GM19324 (cell line): Measurements from ENCODE around the gene SNX10.

Source experiments
- ATAC-seq: cut with Tn5 transposase; IDR thresholded peaks from one replicate; pipeline ENCODE4 v1.9.1; 2021; ENCODE audit warnings: mild to moderate bottlenecking, moderate library complexity; ENCODE audit not compliant: unreplicated experiment, low FRiP score

Gene SNX10

DNA sequence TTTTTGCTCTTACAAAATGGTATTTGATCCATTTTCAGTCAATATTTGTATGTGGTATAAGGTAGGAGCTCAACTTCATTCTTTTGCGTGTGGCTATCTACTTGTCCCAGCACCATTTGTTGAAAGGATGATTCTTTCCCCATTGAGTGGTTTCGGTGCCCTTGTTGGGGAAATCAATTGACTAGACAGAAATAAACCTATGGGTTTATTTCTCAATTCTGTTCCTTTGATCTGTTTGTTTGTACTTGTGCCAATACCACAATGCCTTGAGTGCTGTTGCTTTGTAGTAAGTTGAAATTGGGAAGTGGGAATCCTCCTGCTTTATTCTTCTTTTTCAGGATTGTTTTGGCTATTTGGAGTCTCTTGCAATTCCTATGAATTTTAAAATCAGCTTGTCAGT lies 41.0 kb downstream of the SNX10 start:
- ATAC-seq = no peak

DNA sequence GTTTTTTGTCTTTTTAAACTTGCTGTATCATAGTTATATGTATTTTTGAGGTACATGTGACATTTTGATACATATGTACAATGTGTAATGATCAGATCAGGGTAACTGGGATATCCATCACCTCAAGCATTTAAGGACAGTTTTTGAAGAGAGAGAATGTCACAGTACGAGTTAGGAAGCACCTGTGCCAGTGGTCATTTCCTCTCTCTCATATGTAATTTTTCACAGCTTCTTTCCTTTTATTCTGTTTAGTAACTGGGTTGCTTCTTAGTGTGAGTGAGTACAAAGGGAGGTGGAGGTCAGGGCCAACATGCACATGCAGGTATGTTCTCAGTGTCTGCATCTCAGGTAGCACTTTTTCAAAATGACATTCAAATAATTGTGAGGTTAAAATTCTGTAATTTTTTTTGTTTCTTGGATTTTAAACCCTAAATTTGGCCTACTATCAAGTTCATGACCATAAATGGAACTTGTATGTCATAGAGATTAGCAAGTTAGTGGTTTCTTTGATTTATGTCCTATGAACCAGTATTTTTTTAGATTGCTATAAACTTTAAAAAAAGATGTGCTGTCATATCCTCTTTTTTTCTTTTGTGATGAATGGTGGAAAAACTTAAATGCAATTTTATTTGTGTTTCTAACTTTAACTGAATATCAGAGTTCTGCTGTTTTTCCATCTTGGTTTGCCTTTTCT lies 42.7 kb downstream of the SNX10 start:
- no peak for ATAC-seq

DNA sequence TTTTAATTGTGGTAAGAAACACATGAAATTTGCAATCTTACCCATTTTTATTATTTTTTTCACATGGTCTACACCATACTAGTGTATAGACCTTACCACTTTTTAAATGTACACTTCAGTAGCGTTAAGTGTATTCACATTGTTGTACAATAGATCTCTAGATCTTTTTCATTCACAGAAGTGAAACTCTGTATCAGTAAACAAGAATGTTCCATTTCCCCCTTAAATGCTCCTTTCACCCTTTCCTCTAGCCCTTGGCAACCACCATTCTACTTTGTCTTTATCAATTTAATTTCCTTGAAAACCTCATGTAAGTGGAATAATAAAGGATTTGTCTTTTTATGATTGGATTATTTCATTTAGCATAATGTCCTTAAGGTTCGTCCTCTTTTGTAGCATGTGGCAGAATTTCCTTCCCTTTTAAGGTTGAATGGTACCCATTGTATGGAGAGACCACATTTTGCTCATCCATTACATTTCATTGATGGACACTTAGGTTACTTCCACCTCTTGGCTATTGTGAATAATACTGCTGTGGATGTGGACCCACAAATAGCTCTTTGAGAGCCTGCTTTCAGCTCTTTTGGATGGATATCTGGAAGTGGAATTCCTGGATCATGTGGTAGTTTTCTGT lies 45.7 kb downstream of the SNX10 start:
- peak; percentile 40 for ATAC-seq

DNA sequence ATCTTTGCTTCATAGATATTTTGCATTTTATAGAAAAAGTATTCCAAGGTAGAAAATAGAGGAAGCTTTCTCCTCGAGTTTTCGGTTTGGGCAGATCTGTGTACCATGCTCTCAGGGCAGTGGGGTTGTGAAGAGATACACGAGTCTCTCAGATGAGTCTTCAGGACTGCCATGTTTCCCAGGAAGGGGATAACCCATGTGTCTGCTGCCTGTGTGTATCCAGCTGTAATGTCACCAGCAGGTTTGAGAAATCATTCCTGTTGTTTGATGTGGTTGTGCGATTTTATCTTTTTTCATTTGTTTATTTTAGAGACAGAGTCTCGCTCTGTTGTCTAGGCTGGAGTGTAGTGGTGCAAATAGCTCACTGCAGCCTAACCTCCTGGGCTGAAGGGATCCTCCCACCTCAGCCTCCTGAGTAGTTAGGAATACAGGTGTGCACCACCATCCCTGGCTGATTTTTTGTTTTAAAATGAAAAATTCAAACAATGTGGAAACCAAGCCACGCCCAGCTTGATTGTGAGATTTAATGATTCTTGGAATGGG lies 48.9 kb downstream of the SNX10 start:
- ATAC-seq = no peak

DNA sequence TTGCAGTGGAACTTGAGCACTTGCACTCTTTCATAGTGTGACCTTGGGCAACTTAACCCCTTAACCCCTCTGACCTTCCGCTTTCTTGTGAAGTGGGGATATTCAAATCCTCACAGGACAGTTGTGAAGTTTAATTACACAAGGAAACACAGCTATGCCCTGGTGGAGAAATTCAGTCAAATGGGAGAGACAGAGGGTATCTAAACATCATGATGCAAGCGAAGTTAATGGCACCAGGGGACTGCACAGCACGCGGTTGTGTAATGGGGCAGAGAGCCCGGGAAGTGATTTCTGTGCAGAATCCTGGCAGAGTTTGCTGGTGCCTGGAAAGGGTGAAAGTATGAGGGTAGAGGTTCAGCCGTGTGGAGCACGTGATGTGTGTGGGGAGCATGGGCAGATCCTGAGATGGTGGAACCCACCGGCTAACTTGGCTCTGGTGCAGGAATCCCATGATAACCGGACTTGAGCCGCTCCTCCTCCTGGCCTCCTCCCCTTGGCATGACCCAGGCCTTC lies 51.7 kb downstream of the SNX10 start:
- ATAC-seq = no peak

DNA sequence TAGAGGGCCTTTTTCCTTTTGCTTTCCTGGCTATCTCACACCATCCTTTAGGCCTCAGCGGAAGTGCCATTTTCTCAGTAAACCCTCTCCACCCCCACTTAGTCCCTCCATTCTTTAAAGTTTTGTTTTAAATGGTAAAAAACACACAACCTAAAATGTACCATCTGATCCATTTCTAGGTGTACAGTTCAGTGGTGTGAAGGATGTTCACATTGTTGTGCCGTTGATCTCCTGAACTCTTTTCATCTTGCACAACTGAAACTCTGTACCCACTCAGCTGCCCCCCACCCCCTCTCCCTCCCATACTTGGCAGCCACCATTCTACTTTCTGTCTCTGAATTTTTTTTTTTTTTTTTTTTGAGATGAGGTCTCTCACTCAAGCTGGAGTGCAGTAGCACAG lies 52.2 kb downstream of the SNX10 start:
- ATAC-seq = no peak

DNA sequence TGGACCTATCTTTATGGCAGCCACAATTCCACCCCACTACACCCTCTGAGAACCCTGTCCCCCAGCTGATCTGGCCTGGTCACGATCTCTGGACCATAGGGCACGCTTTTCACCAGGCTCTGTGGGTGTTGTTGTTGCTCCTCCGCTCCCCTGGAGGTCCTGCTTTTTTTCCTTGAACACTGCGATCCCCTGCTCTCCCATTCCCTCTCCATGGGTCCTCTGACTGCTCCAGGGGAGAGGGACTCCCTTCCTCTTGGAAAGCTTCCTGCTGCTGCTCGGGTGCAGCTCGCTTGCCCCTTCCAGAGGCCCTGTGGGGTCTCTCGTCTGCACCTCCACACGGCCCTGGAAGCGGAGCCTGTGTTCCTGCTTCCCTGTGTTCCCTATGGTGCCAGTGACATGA lies 53.5 kb downstream of the SNX10 start:
- no peak for ATAC-seq

DNA sequence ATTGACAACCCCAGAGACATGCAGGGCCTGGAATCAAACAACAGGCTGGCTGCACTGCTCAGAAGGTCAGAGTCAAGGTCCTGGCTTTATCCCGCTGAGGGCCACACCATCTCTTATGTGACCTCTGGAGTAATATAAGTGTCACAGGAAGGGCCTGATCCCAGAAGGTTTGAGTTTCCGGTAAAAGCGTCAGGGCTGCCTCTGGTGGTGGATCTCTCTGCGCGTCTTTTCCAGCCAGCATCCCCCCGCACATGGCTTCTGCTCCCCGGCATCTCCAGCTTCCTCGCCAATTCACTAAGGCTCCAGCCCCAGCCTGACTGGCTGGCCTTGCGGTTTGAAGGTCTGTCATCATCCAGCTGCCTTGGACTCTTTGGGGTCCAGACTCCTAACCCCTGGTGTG lies 54.2 kb downstream of the SNX10 start:
- no peak for ATAC-seq

DNA sequence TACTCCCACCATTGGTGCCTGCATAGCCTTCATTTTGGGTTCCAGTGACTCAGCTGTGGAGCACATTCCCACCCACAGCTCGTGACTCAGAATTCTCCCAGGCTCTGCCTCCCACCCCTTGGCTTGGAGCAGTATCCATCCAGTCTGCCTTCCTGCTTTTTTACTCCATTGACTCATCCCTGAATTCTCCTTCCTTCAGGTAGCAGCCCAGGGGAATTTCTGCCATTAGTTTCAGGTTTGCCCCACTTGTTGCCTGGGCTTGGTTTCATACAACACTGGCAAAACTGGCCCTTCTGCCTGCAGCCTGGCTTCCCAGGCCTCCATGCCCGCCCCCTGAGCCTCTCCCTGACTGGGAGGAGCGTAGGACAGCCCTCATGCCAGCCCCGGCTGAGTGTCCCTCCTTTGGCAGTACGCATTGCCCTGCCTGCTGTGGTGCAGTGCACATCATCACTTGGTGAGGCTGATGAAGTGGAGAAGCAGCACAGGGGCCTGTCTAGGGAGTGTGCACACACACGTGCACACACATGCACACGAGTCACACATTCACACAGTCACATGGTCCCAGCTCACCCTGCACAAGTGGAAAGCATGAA lies 55.0 kb downstream of the SNX10 start:
- ATAC-seq = no peak

DNA sequence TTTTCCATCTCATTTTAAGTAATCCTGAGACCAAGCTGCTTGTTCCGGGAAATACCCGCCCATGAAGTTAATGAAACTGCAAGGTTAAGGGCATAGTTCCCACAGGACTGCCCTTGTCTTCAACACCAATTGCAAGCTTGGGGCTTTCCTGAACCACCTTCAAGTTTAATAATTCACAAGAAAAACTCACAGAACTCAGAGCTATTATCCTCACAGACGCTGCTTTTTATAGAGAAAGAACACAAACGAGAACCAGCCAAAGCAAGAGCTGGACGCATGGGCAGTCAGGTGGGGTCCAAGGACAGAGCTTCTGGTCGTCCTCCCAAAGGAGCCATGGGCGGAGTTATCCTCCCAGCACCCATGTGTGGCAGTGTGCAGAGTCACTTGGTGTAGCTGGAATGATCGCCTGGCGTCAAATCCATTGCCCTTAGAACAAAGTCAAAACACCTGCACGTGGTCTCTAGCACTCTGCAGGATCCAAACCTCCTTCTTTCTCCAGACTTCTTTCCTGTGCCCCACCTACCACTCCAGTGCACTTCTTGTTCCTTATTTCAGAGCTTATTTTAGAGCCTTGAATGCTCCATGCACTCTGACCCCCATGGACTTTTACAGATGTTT lies 56.7 kb downstream of the SNX10 start:
- peak; percentile 64 for ATAC-seq

DNA sequence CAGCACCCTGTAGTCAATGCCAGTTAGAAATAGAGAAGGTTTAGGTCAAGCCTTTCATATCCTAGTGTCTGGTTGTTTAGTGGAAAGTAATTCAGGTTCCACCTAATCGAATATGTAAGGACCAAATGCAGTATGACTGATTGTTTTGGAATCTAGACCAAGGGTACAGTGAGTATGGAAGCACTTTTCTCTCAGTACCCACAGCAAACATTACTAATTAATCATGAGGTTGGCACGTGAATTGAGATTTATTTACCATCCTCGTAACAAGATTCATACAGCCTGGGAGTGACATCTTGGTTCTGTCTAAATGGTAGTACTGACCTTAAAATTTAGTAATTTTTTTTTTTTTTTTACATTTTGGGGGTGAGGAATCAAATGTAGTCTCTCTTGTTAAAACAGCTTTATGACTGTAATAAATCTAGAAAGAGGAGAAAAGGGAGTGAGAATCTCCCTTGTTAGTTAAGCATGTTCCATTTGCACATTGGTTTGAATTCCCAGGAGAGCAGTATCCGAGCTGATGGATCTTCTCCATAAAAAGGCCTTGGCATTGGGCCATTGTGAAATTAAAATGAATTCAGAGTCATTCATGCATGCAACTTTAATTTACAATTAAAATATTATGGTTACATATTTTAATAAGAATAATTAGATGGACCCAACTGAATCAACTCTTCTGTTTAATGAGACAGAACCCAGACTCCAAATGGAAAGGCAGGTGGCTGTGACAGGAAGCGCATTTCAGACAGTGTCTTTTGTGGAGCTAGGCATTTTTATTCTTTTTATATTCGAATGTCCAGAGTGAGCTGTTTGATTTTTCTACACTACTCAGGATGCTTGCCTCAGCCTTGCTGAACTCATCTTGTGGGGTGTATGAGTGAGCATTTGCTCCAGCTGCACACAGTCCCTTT lies 57.6 kb downstream of the SNX10 start:
- no peak for ATAC-seq

DNA sequence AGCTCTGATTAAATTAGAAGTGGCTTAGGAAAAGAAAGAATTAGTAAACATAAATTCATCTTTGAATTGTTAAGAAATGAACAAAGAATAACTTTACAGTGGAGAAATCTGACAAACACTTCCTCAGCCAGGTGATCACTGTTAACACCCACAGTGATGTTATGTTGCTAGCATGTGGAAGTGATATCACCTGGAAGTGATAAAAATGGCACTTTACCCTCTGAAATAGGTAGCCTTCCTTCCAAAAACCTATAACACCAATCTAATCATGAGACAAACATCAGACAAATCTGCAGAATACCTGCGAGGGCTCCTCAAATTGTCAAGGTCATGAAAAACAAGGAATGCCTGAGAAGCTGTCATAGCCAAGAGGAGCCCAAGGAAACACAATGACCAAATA lies 59.5 kb downstream of the SNX10 start:
- no peak for ATAC-seq

DNA sequence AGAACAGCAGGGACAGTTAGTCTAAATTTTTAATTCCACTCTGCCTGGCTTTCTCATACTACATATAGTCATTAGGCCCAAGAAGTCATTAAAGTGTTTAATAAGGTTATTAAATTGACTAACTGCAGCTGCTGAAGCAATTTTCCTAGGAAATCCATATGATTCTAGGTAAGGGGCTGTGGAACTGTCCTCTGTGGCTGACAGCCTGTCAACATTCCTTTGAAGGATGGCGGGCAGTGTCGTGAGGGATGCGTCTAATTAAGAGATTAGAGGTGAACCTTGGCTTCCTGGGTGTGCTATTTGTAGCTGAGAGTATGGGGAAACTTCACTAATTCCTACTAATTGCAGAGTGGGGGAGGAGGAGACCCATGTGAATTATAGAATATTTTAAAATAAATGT lies 64.6 kb downstream of the SNX10 start:
- no peak for ATAC-seq

DNA sequence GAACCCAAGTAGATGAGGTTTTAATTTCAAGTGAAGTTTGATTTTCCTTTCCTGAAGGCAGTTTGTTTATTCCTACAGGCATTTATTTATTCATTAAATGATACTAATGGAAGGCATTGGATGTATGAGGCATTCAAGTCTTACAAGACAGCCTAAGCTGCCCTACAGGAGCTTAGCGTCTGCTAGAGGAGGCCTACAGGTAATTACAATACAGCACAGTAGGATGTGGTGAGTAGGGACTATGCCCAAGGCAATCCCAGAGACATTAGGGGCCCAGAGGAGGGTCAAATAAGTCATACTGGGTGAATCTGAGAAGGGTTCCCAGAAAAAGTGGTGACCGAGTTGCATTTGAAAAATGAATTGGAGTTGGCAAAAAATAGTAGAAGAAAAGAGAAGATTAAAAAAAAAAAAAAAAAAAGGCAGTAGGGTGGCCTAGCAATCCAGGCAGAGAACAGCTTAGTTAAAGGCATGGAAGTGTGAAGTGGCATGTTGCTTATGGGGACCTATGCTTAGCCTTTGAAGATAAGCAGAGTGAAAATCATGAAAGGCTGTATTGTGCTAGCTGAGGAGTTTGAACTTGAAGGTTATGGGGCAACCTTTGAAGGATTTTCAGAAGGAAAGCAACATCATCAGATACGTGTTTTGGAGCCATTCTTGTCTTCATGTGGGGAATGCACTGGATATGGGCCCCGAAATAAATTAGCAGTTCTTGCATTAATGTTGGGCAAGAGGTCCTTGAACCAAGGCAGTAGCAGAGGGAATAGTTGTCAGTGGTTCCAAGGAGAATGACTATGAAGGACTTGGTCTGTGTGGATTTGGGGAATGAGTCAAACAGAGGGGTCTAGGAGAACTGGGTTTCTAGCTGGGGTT lies 65.5 kb downstream of the SNX10 start:
- no peak for ATAC-seq

DNA sequence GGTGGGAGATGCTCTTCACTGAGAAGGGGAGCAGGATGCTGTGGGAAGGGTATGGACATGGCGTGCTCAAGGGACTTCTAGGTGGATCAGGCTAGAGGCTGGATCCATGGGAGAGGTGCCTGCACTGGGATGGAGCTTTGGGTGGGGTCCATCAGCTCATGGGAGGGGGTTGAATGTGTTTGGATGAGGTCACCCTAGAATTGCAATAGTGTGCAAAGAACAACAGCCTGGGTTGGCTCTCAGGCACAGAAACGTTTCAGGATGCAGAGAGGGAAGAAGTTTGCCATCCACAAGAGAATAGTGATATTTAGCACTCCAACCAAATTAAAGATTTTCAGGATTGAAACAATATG lies 66.1 kb downstream of the SNX10 start:
- no peak for ATAC-seq

DNA sequence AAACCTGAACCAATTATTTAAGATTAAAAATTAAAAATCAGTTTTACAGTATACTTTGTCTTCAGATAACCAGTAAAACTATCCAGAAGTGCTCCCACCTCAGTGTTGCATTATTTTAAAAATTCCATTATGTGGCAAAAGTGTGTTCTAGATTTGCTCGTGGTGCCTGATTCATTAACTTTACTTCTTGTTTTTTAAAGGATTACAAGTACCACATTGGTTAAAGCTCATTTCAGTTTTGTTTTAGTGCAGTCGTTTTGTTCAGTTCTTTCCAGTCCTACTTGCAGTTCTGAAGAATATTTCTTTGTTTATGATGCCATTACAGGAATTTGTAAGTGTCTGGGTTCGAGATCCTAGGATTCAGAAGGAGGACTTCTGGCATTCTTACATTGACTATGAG lies 69.0 kb downstream of the SNX10 start:
- ATAC-seq = no peak

DNA sequence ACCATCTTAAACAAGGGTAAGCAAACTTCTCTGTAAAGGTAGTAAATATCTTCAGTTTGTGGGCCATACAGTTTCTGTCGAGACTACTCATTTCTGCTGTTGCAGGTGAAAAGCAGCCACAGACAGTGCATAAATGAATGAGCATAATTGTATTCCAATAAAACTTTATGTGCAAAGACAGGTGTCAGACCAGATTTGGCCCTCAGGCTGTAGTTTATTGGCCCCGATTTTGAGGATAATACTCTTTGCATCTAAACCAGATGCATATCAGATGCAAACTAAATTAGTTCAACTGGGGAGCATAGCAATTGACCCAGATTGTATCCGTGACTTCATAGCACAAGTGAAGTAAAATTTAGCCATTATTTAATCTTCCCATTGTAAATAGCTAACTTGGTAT lies 70.0 kb downstream of the SNX10 start:
- no peak for ATAC-seq

DNA sequence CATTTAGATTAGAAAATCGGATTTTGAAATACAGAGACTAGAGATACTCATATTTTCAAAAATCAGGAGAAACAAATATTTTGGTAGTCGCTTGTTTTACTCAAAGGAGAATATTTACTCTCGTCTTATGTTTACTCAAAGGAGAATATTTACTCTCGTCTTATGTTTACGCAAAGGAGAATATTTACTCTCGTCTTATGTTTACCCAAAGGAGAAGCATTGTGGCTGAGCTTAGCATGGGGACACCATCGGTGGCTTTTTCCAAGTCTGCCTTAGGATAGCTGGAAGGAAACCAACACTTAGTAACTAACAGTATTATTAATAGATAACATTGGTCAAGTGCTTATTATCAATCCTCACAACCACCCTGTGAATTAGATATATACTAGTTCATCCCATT lies 71.8 kb downstream of the SNX10 start:
- ATAC-seq = no peak
